ENCODE measurements around the gene CD164.

CD164 gene

GRCh38 chr6:109393886-109394281 is 11.6 kb upstream of the CD164 start:
- H3K27me3 ChIP-seq (replicated peaks; ENCODE audit: control insufficient read depth, insufficient read depth, low read length): no peaks in the 10 kb centered on the region
- DNase-seq (ENCODE audit: low read depth): no peak
- no peaks in the 10 kb centered on the region for H3K36me3 ChIP-seq (ENCODE audit: control insufficient read depth, insufficient read depth, low read length, severe bottlenecking)
- peaks cover 22% of the 10 kb centered on the region for H3K4me1 ChIP-seq (ENCODE audit: control insufficient read depth, insufficient read depth, low read length)
- no peaks in the 10 kb centered on the region for H3K9me3 ChIP-seq (ENCODE audit: control insufficient read depth, low read length)
- H3K9ac ChIP-seq (ENCODE audit: low read length): no peak overlapping the region
- no peak overlapping the region for H3K4me3 ChIP-seq (ENCODE audit: low read length)

- DNase-seq (ENCODE audit: low read depth): no peak
- Histone ChIP-seq H3K9me3 (ENCODE audit: control insufficient read depth, low read length) (no peaks in the 10 kb centered on the region), H3K4me1 (ENCODE audit: control insufficient read depth, insufficient read depth, low read length) (peaks cover 22% of the 10 kb centered on the region), H3K4me3 (ENCODE audit: low read length) (no peak overlapping the region), H3K36me3 (ENCODE audit: control insufficient read depth, insufficient read depth, low read length, severe bottlenecking) (no peaks in the 10 kb centered on the region), H3K9ac (ENCODE audit: low read length) (no peak overlapping the region), H3K27me3 (replicated peaks; ENCODE audit: control insufficient read depth, insufficient read depth, low read length) (no peaks in the 10 kb centered on the region)
These were observed 11.1 kb upstream of the CD164 start for GRCh38 chr6:109393157-109393885.

GRCh38 chr6:109389650-109390274 is 7.5 kb upstream of the CD164 start:
- Histone ChIP-seq H3K9ac (ENCODE audit: low read length) (peak overlapping the region; percentile 40), H3K4me1 (ENCODE audit: control insufficient read depth, insufficient read depth, low read length) (peaks cover 28% of the 10 kb centered on the region), H3K4me3 (ENCODE audit: low read length) (no peak overlapping the region), H3K27me3 (replicated peaks; ENCODE audit: control insufficient read depth, insufficient read depth, low read length) (no peaks in the 10 kb centered on the region), H3K36me3 (ENCODE audit: control insufficient read depth, insufficient read depth, low read length, severe bottlenecking) (no peaks in the 10 kb centered on the region), H3K9me3 (ENCODE audit: control insufficient read depth, low read length) (no peaks in the 10 kb centered on the region)
- no peak for DNase-seq (ENCODE audit: low read depth)

GRCh38 chr6:109388265-109388664 is 6.0 kb upstream of the CD164 start:
- no peaks in the 10 kb centered on the region for H3K27me3 ChIP-seq (replicated peaks; ENCODE audit: control insufficient read depth, insufficient read depth, low read length)
- H3K4me3 ChIP-seq (ENCODE audit: low read length): no peak overlapping the region

GRCh38 chr6:109383438-109383940 is 1.2 kb upstream of the CD164 start:
- peaks cover 37% of the 10 kb centered on the region for H3K4me1 ChIP-seq (ENCODE audit: control insufficient read depth, insufficient read depth, low read length)
- no peaks in the 10 kb centered on the region for H3K9me3 ChIP-seq (ENCODE audit: control insufficient read depth, low read length)
- peaks cover 7% of the 10 kb centered on the region for H3K36me3 ChIP-seq (ENCODE audit: control insufficient read depth, insufficient read depth, low read length, severe bottlenecking)
- DNase-seq (ENCODE audit: low read depth): no peak
- peak overlapping the region; percentile 98 for H3K9ac ChIP-seq (ENCODE audit: low read length)
- peak overlapping the region; percentile 100 for H3K4me3 ChIP-seq (ENCODE audit: low read length)
- no peaks in the 10 kb centered on the region for H3K27me3 ChIP-seq (replicated peaks; ENCODE audit: control insufficient read depth, insufficient read depth, low read length)

More at GRCh38 chr6:109388265-109388664, 6.0 kb upstream of the CD164 start:
- H3K9me3 ChIP-seq (ENCODE audit: control insufficient read depth, low read length): no peaks in the 10 kb centered on the region
- no peak for DNase-seq (ENCODE audit: low read depth)
- H3K9ac ChIP-seq (ENCODE audit: low read length): no peak overlapping the region
- H3K4me1 ChIP-seq (ENCODE audit: control insufficient read depth, insufficient read depth, low read length): peaks cover 43% of the 10 kb centered on the region
- H3K36me3 ChIP-seq (ENCODE audit: control insufficient read depth, insufficient read depth, low read length, severe bottlenecking): no peaks in the 10 kb centered on the region

- H3K4me1 ChIP-seq (ENCODE audit: control insufficient read depth, insufficient read depth, low read length): peaks cover 37% of the 10 kb centered on the region
- H3K4me3 ChIP-seq (ENCODE audit: low read length): peak overlapping the region; percentile 100
- peak; percentile 96 for DNase-seq (ENCODE audit: low read depth)
- H3K27me3 ChIP-seq (replicated peaks; ENCODE audit: control insufficient read depth, insufficient read depth, low read length): no peaks in the 10 kb centered on the region
- no peaks in the 10 kb centered on the region for H3K9me3 ChIP-seq (ENCODE audit: control insufficient read depth, low read length)
- H3K9ac ChIP-seq (ENCODE audit: low read length): peak overlapping the region; percentile 98
- peaks cover 11% of the 10 kb centered on the region for H3K36me3 ChIP-seq (ENCODE audit: control insufficient read depth, insufficient read depth, low read length, severe bottlenecking)
These were observed 540 bp upstream of the CD164 start for GRCh38 chr6:109382576-109383437.

GRCh38 chr6:109381061-109381746 is 1.1 kb downstream of the CD164 start:
- Histone ChIP-seq H3K9ac (ENCODE audit: low read length) (peak overlapping the region; percentile 98), H3K4me3 (ENCODE audit: low read length) (peak overlapping the region; percentile 100), H3K36me3 (ENCODE audit: control insufficient read depth, insufficient read depth, low read length, severe bottlenecking) (peaks cover 27% of the 10 kb centered on the region), H3K4me1 (ENCODE audit: control insufficient read depth, insufficient read depth, low read length) (peaks cover 40% of the 10 kb centered on the region), H3K9me3 (ENCODE audit: control insufficient read depth, low read length) (no peaks in the 10 kb centered on the region), H3K27me3 (replicated peaks; ENCODE audit: control insufficient read depth, insufficient read depth, low read length) (no peaks in the 10 kb centered on the region)
- peak; percentile 48 for DNase-seq (ENCODE audit: low read depth)

- peak; percentile 47 for DNase-seq (ENCODE audit: low read depth)
- peak overlapping the region; percentile 98 for H3K9ac ChIP-seq (ENCODE audit: low read length)
- H3K4me3 ChIP-seq (ENCODE audit: low read length): peak overlapping the region; percentile 100
These were observed 2.6 kb downstream of the CD164 start for GRCh38 chr6:109379711-109380110.

GRCh38 chr6:109377717-109378116 is 4.5 kb downstream of the CD164 start:
- H3K4me3 ChIP-seq (ENCODE audit: low read length): no peak overlapping the region
- H3K4me1 ChIP-seq (ENCODE audit: control insufficient read depth, insufficient read depth, low read length): peaks cover 27% of the 10 kb centered on the region
- no peaks in the 10 kb centered on the region for H3K27me3 ChIP-seq (replicated peaks; ENCODE audit: control insufficient read depth, insufficient read depth, low read length)
- H3K36me3 ChIP-seq (ENCODE audit: control insufficient read depth, insufficient read depth, low read length, severe bottlenecking): peaks cover 62% of the 10 kb centered on the region
- DNase-seq (ENCODE audit: low read depth): no peak
- H3K9ac ChIP-seq (ENCODE audit: low read length): no peak overlapping the region
- H3K9me3 ChIP-seq (ENCODE audit: control insufficient read depth, low read length): no peaks in the 10 kb centered on the region

More at GRCh38 chr6:109379711-109380110, 2.6 kb downstream of the CD164 start:
- Histone ChIP-seq H3K9me3 (ENCODE audit: control insufficient read depth, low read length) (no peaks in the 10 kb centered on the region), H3K36me3 (ENCODE audit: control insufficient read depth, insufficient read depth, low read length, severe bottlenecking) (peaks cover 42% of the 10 kb centered on the region), H3K27me3 (replicated peaks; ENCODE audit: control insufficient read depth, insufficient read depth, low read length) (no peaks in the 10 kb centered on the region), H3K4me1 (ENCODE audit: control insufficient read depth, insufficient read depth, low read length) (peaks cover 34% of the 10 kb centered on the region)

GRCh38 chr6:109374326-109374892 is 7.9 kb downstream of the CD164 start:
- no peak for DNase-seq (ENCODE audit: low read depth)
- Histone ChIP-seq H3K4me3 (ENCODE audit: low read length) (no peak overlapping the region), H3K9ac (ENCODE audit: low read length) (no peak overlapping the region), H3K36me3 (ENCODE audit: control insufficient read depth, insufficient read depth, low read length, severe bottlenecking) (peaks cover 94% of the 10 kb centered on the region), H3K27me3 (replicated peaks; ENCODE audit: control insufficient read depth, insufficient read depth, low read length) (no peaks in the 10 kb centered on the region), H3K9me3 (ENCODE audit: control insufficient read depth, low read length) (no peaks in the 10 kb centered on the region), H3K4me1 (ENCODE audit: control insufficient read depth, insufficient read depth, low read length) (peaks cover 35% of the 10 kb centered on the region)

All from adipocyte (in vitro differentiated cells).